Neural cell (in vitro differentiated cells): Measurements from ENCODE around the gene ZDHHC8. TPM values are rescaled to one million over a fixed set of nuclear protein-coding genes. Genes with fewer than 3 reads are reported as not detected.

Experiments used
- H2AFZ ChIP-seq: fragments of 200-600, 300-800 bp; sonication (generic), shearing (Covaris generic); 2 replicates; pipeline ENCODE4 v1.6.0; 2014; ENCODE audit warnings: low read depth, mild to moderate bottlenecking, antibody characterized with exemption, low read length, moderate library complexity
- H3F3A ChIP-seq: fragments of 200-600 bp; shearing (Covaris generic); 2 replicates; pipeline ENCODE4 v1.6.1; 2016; ENCODE audit warnings: mild to moderate bottlenecking, moderate library complexity, mixed read lengths, antibody characterized with exemption, low read length; ENCODE audit not compliant: insufficient read depth, poor library complexity, severe bottlenecking
- H3K27ac ChIP-seq: fragments of 200-600, 300-800 bp; sonication (generic), shearing (Covaris generic); 2 replicates; pipeline ENCODE4 v1.5.1; 2014; ENCODE audit warnings: mild to moderate bottlenecking, low read length, moderate library complexity
- H3K27me3 ChIP-seq: fragments of 300-800, 200-600 bp; sonication (generic), shearing (Covaris generic); 2 replicates; pipeline ENCODE4 v1.6.0; 2014; ENCODE audit warnings: mild to moderate bottlenecking, low read depth, low read length, moderate library complexity; ENCODE audit not compliant: insufficient read depth
- H3K36me3 ChIP-seq: fragments of 300-800, 200-600 bp; sonication (generic), shearing (Covaris generic); 2 replicates; pipeline ENCODE4 v1.5.1; 2014; ENCODE audit warnings: mild to moderate bottlenecking, antibody characterized with exemption, low read length, moderate library complexity; ENCODE audit not compliant: insufficient read depth
- H3K4me2 ChIP-seq: fragments of 300-800, 200-600 bp; sonication (generic), shearing (Covaris generic); 2 replicates; pipeline ENCODE4 v1.6.0; 2014; ENCODE audit warnings: mild to moderate bottlenecking, low read length
- H3K4me3 ChIP-seq: fragments of 300-800, 200-600 bp; sonication (generic), shearing (Covaris generic); 2 replicates; pipeline ENCODE4 v1.5.1; 2014; ENCODE audit warnings: mild to moderate bottlenecking, low read length, moderate library complexity
- H3K79me2 ChIP-seq: fragments of 200-600 bp; shearing (Covaris generic); replicated peaks from 2 replicates; pipeline ENCODE4 v1.6.0; 2014; ENCODE audit warnings: mild to moderate bottlenecking, low read length, moderate library complexity; ENCODE audit not compliant: insufficient read depth
- H3K9ac ChIP-seq: fragments of 300-800, 200-600 bp; sonication (generic), shearing (Covaris generic); 2 replicates; pipeline ENCODE4 v1.6.1; 2016; ENCODE audit warnings: mild to moderate bottlenecking, low read length, mixed read lengths
- H3K9me2 ChIP-seq: fragments of 200-600 bp; shearing (Covaris generic); 2 replicates; pipeline ENCODE4 v1.6.1; 2016; ENCODE audit warnings: mild to moderate bottlenecking, low read length, mixed read lengths; ENCODE audit not compliant: insufficient read depth
- H3K9me3 ChIP-seq: fragments of 200-600, 300-800 bp; sonication (generic), shearing (Covaris generic); 2 replicates; pipeline ENCODE4 v1.6.1; 2016; ENCODE audit warnings: mild to moderate bottlenecking, mixed run types, low read length, moderate library complexity, mixed read lengths
- H4K20me1 ChIP-seq: fragments of 200-600 bp; shearing (Covaris generic); 2 replicates; pipeline ENCODE4 v1.6.1; 2016; ENCODE audit warnings: mild to moderate bottlenecking, mixed run types; ENCODE audit not compliant: insufficient read depth
- POLR2AphosphoS5 ChIP-seq: IDR thresholded peaks from 2 replicates; pipeline ENCODE4 v1.6.1; 2012
- RAD21 ChIP-seq: fragments of 450-650 bp; conservative IDR thresholded peaks from 2 replicates; pipeline ENCODE4 v1.6.1; 2014; ENCODE audit warnings: antibody characterized with exemption, mild to moderate bottlenecking, moderate library complexity
- SMC3 ChIP-seq: fragments of 450-650 bp; conservative IDR thresholded peaks from 2 replicates; pipeline ENCODE4 v1.6.1; 2014; ENCODE audit warnings: antibody characterized with exemption, mild to moderate bottlenecking, moderate library complexity; ENCODE audit not compliant: poor library complexity
- TAF1 ChIP-seq: IDR thresholded peaks from 2 replicates; pipeline ENCODE4 v1.6.1; 2012; ENCODE audit warnings: low read depth
- polyA plus RNA-seq: library from polyadenylated mRNA; depleted of rRNA; stranded (reverse); fragments of >200 nt; gene quantifications from 2 replicates; pipeline ENCODE4 v1.2.3, GENCODE V29; 2014
- TF ChIP-seq, protein P1 (sequence below): fragments of 450-650 bp; IDR thresholded peaks from 2 replicates; pipeline ENCODE4 v1.5.1; 2014; ENCODE audit warnings: antibody characterized with exemption, mild to moderate bottlenecking, moderate library complexity; ENCODE audit not compliant: poor library complexity, severe bottlenecking
- TF ChIP-seq, protein P2 (sequence below): IDR thresholded peaks from 2 replicates; pipeline ENCODE4 v1.6.1; 2012; ENCODE audit warnings: borderline replicate concordance

Gene ZDHHC8
- polyA plus RNA-seq, 1 donor from 2014 or later: 4.5 TPM

DNA sequence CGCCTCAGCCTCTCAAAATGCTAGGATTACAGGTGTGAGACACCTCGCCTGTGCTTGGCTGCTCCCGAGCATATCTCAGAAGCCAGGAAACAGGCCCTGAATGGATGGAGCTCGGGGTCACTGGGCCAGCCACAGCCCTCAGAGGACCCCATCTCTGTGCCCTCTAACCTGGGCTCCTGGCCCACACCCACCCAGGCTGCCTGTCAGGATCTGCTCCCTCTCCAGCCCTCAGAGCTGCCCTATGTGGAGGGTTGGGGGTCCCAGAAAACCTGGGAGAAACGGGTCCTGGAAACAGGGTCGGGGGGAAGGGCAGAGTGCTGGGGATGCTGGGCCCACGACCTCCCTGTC, 24.4 kb downstream of the ZDHHC8 start:
- no peak overlapping the region for H3K4me3 ChIP-seq
- H3K9me3 ChIP-seq: no peaks in the 10 kb centered on the region
- H3K27ac ChIP-seq: no peak overlapping the region
- H2AFZ ChIP-seq: no peak overlapping the region
- TF ChIP-seq POLR2AphosphoS5 (no peak), TAF1 (no peak), SMC3 (no peak)
- TF ChIP-seq, protein P1, sequence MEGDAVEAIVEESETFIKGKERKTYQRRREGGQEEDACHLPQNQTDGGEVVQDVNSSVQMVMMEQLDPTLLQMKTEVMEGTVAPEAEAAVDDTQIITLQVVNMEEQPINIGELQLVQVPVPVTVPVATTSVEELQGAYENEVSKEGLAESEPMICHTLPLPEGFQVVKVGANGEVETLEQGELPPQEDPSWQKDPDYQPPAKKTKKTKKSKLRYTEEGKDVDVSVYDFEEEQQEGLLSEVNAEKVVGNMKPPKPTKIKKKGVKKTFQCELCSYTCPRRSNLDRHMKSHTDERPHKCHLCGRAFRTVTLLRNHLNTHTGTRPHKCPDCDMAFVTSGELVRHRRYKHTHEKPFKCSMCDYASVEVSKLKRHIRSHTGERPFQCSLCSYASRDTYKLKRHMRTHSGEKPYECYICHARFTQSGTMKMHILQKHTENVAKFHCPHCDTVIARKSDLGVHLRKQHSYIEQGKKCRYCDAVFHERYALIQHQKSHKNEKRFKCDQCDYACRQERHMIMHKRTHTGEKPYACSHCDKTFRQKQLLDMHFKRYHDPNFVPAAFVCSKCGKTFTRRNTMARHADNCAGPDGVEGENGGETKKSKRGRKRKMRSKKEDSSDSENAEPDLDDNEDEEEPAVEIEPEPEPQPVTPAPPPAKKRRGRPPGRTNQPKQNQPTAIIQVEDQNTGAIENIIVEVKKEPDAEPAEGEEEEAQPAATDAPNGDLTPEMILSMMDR: no peak
- TF ChIP-seq, protein P2, sequence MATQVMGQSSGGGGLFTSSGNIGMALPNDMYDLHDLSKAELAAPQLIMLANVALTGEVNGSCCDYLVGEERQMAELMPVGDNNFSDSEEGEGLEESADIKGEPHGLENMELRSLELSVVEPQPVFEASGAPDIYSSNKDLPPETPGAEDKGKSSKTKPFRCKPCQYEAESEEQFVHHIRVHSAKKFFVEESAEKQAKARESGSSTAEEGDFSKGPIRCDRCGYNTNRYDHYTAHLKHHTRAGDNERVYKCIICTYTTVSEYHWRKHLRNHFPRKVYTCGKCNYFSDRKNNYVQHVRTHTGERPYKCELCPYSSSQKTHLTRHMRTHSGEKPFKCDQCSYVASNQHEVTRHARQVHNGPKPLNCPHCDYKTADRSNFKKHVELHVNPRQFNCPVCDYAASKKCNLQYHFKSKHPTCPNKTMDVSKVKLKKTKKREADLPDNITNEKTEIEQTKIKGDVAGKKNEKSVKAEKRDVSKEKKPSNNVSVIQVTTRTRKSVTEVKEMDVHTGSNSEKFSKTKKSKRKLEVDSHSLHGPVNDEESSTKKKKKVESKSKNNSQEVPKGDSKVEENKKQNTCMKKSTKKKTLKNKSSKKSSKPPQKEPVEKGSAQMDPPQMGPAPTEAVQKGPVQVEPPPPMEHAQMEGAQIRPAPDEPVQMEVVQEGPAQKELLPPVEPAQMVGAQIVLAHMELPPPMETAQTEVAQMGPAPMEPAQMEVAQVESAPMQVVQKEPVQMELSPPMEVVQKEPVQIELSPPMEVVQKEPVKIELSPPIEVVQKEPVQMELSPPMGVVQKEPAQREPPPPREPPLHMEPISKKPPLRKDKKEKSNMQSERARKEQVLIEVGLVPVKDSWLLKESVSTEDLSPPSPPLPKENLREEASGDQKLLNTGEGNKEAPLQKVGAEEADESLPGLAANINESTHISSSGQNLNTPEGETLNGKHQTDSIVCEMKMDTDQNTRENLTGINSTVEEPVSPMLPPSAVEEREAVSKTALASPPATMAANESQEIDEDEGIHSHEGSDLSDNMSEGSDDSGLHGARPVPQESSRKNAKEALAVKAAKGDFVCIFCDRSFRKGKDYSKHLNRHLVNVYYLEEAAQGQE: no peak
- no peaks in the 10 kb centered on the region for H3K27me3 ChIP-seq
- H3K4me2 ChIP-seq: no peak overlapping the region
- no peaks in the 10 kb centered on the region for H3K79me2 ChIP-seq
- no peak overlapping the region for H3K9ac ChIP-seq
- H3F3A ChIP-seq: no peaks in the 10 kb centered on the region
- no peaks in the 10 kb centered on the region for H4K20me1 ChIP-seq
- H3K9me2 ChIP-seq: no peaks in the 10 kb centered on the region
- H3K36me3 ChIP-seq: no peaks in the 10 kb centered on the region

DNA sequence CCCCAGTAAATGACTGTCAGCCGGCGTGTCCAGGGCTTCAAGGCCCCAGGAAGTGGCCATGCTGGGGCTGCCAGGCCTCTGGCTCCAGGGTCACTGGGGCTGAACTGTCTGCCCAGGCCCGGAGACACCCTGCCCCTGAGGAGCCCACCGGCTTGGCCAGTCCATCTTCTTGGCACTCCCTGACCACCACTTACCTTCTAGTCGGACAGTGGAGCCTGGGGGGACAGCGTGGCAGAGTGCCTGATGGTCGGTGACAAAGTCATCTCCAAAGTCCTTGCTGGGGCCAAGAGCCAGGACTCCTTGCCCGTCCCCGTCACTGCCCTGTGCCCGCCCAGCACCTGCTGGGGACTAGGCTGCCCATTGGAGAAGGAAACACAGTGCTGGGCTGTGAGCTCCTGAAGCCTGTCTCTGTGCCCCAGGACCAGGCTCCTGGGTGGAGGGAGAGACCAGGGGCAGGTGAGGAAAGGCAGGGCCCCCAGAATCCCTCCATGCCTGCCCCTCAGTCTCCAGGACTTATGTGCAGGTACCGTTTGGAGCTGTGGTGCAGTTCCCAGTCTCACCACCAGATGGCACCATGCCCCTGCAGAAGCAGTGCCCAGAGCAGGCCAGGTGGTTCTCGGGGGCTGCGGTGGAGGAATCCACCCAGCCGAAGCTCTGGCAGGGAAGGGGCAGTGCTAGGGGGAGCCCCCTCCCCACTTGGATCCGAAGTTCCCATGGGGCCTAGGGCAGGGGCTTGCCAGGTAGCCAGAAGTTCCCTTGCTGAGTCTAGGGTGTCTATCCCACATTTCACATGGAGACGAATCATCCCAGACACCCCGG, 25.2 kb downstream of the ZDHHC8 start:
- H3K4me2 ChIP-seq: no peak overlapping the region
- H3K4me3 ChIP-seq: no peak overlapping the region
- no peaks in the 10 kb centered on the region for H3F3A ChIP-seq
- no peaks in the 10 kb centered on the region for H4K20me1 ChIP-seq
- H3K9me3 ChIP-seq: no peaks in the 10 kb centered on the region
- no peaks in the 10 kb centered on the region for H3K9me2 ChIP-seq
- no peak overlapping the region for H3K27ac ChIP-seq
- H3K27me3 ChIP-seq: no peaks in the 10 kb centered on the region
- H3K9ac ChIP-seq: no peak overlapping the region
- no peaks in the 10 kb centered on the region for H3K79me2 ChIP-seq
- H3K36me3 ChIP-seq: no peaks in the 10 kb centered on the region
- TF ChIP-seq RAD21: peak; percentile 100
- peak; percentile 100 for TF ChIP-seq SMC3
- TF ChIP-seq, protein P1: peak; percentile 99
- TF ChIP-seq, protein P2: no peak
- no peak overlapping the region for H2AFZ ChIP-seq
